ENCODE data around the gene USP35.
"Not testable (repeated sequence)": the region's sequence is repeated elsewhere in the genome, so short reads cannot be mapped to it uniquely, and the experiment has no call there.

Gene USP35

GRCh38 chr11:78170874-78171549 is 17.7 kb upstream of the USP35 start:
- DNase-seq (ENCODE audit: low read depth) = no peak

- DNase-seq (ENCODE audit: low read depth) = no peak
These were observed 16.8 kb upstream of the USP35 start for GRCh38 chr11:78171951-78172350.

- not testable (repeated sequence) for DNase-seq (ENCODE audit: low read depth)
These were observed 12.9 kb upstream of the USP35 start for GRCh38 chr11:78175862-78176261.

GRCh38 chr11:78176605-78177141 is 12.0 kb upstream of the USP35 start:
- DNase-seq (ENCODE audit: low read depth) = no peak

- no peak for DNase-seq (ENCODE audit: low read depth)
These were observed 11.5 kb upstream of the USP35 start for GRCh38 chr11:78177216-78177615.

- DNase-seq (ENCODE audit: low read depth) = no peak
These were observed 9.2 kb upstream of the USP35 start for GRCh38 chr11:78179459-78180071.

GRCh38 chr11:78180751-78181150 is 8.0 kb upstream of the USP35 start:
- no peak for DNase-seq (ENCODE audit: low read depth)

GRCh38 chr11:78181185-78181584 is 7.5 kb upstream of the USP35 start:
- no peak for DNase-seq (ENCODE audit: low read depth)

GRCh38 chr11:78187366-78188285 is 1.1 kb upstream of the USP35 start:
- DNase-seq (ENCODE audit: low read depth) = no peak

- no peak for DNase-seq (ENCODE audit: low read depth)
These were observed 530 bp downstream of the USP35 start for GRCh38 chr11:78189174-78189724.

- no peak for DNase-seq (ENCODE audit: low read depth)
These were observed 1.1 kb downstream of the USP35 start for GRCh38 chr11:78189851-78190250.

- DNase-seq (ENCODE audit: low read depth) = no peak
These were observed 1.7 kb downstream of the USP35 start for GRCh38 chr11:78190374-78190773.

- DNase-seq (ENCODE audit: low read depth) = no peak
These were observed 2.3 kb downstream of the USP35 start for GRCh38 chr11:78190871-78191538.

GRCh38 chr11:78192223-78192719 is 3.6 kb downstream of the USP35 start:
- DNase-seq (ENCODE audit: low read depth) = no peak

- no peak for DNase-seq (ENCODE audit: low read depth)
These were observed 4.2 kb downstream of the USP35 start for GRCh38 chr11:78192911-78193351.

GRCh38 chr11:78193806-78194205 is 5.1 kb downstream of the USP35 start:
- DNase-seq (ENCODE audit: low read depth) = no peak

- no peak for DNase-seq (ENCODE audit: low read depth)
These were observed 5.8 kb downstream of the USP35 start for GRCh38 chr11:78194490-78194889.

- no peak for DNase-seq (ENCODE audit: low read depth)
These were observed 7.3 kb downstream of the USP35 start for GRCh38 chr11:78195917-78196560.

GRCh38 chr11:78196661-78197091 is 8.0 kb downstream of the USP35 start:
- DNase-seq (ENCODE audit: low read depth) = no peak

- DNase-seq (ENCODE audit: low read depth) = no peak
These were observed 9.1 kb downstream of the USP35 start for GRCh38 chr11:78197816-78198215.

Measured in GM04504 (cell line).